HL-60/S4 treated with phorbol 12-myristate 13-acetate at 8.2 ng/mL for 4 days and 3 days (cell line): ENCODE data around the gene PRTN3.

Experiments used
- in situ Hi-C: fragments of 300-500 bp; cut with MboI; formaldehyde crosslinking; loops from 2 replicates; pipeline ENCODE4 v1.15.0; 2022; ENCODE audit warnings: low sequenced_read_pairs

The PRTN3 gene, protein sequence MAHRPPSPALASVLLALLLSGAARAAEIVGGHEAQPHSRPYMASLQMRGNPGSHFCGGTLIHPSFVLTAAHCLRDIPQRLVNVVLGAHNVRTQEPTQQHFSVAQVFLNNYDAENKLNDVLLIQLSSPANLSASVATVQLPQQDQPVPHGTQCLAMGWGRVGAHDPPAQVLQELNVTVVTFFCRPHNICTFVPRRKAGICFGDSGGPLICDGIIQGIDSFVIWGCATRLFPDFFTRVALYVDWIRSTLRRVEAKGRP

DNA sequence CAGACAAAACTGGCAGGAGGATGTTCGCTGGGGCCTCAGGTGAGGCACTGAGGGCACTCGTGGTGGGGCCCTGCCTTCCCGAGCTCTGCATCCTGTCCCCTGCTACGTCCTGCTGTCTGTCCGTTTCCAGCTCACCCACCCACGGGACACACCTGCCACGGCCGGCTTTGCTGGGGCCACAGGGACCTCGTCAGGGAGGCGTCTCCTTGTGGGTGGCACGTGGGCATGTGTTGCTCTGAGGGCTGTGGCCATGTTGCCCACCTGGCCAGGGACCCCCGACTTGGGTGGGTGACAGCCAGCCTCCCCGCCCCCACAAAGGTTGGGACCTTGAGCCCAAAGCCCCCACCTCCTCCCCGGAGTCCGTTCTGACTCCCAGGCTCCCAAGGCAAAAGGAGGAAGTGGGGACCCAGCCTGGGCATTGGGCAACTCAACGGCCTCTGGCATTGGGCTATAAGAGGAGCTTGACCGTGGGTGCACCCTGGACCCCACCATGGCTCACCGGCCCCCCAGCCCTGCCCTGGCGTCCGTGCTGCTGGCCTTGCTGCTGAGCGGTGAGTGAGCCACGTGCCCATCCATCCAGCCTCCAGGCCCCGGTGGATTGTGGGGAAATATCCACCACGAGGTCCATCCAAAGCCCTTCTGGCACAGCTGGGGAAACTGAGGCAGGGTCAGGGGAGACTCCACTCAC is at the start of gene PRTN3:
TSS of gene PRTN3 (plus strand) at position 481 of the 688 bp plus-strand sequence. CDS start at position 491, 10 bp downstream.
- in situ Hi-C loops, result no loop called here

DNA sequence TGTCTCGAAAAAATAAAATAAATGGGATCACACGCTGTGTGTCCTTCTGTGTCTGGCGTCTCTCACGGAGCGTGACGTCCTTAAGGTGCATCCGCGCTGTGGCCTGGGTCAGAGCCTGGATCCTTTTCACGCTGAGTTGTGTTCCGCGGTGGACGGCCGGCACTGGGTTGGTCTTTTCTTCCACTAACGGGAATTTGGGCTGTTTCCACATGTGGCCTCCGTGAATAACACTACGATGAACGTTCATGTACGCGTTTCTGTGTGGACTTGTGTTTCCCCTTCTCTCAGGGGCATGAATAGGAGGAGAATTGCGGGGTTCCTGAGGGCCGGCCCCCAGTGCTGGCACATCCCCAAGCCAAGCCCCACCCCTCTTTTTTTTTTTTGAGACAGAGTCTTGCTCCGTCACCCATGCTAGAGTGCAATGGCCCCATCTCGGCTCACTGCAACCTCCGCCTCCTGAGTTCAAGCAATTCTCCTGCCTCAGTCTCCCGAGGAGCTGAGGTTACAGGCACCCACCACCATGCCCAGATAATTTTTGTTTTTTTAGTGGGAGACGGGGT is 49.7 kb upstream of the PRTN3 start:
- in situ Hi-C loops, result no loop called here

DNA sequence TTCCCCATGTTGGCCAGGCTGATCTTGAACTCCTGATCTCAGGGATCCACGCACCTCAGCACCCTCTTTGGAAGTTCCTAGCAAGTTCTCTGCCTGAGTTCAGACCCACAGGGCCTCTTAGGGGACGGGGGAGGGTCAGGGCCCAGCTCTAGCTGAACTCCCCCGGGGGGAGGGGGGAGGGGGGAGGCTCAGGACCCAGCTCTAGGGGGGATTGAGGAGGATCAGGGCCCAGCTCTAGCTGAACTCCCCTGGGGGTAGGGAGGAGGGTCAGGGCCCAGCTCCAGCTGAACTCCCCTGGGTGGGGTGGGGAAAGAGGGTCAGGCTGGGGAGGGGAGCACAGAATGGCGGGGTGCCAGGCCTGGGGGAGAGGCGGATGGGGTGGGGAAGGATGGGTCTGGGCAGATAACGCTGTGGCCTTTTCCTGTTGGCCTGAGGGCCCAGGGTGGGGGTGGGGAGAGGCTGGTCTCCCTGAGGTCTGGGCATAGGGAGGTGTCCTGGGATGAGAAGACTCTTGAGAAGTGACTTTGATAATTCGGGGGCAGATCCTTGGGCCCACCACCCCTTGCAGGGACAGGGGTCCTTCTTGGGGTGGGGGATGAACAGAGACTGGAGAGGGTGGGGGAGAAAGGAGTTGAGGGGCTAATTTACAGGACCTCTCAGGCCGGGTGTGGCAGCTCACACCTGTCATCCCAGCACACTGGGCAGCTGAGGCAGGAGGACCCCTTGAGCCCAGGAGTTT is 49.1 kb upstream of the PRTN3 start:
- in situ Hi-C loops, result no loop called here

DNA sequence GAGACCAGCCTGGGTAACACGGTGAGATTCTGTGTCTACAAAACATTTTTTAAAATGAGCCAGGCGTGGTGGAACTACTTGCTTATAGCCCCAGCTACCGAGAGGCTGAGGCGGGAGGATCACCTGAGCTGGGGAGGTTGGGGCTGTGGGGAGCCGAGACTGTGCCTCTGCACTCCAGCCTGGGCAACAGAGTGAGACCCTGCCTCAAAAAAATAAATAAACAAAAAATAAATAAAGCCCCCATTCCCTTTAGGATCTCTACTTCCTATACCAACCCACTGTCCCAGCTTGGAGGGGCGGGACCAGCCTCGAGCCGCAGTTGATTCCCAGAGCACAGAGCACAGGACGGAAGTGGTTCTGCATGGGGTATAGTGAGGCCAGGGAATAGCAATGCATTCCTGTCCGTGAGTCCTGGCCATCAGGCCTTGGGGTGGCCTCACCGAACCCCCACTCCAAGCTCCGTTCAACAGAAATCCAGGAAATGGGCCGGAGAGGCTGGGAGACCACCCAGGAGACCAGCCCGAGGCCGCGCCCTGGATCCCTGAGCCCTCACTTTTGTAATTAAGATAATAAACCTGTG is 48.4 kb upstream of the PRTN3 start:
- in situ Hi-C loops, result no loop called here

DNA sequence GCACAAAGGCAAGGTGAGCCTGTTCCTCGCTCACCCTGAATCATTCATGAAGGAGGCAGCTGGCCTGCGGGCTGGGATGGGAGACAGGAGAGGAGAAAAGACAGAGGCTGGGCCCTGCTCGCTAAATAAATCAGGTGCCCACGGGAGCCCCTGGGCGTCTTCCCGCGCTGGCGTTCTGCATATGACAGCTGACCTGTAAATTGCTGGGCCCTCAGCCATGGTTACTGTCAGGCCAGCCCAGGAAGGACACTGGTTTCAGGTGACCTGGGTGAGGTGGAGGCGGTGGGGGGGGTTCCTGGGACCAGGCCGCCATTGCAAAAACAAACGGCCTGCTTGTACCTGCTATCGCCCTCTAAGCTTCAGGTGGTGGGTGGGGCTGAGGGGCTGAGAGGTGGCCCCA is 47.0 kb upstream of the PRTN3 start:
- in situ Hi-C loops, result no loop called here

DNA sequence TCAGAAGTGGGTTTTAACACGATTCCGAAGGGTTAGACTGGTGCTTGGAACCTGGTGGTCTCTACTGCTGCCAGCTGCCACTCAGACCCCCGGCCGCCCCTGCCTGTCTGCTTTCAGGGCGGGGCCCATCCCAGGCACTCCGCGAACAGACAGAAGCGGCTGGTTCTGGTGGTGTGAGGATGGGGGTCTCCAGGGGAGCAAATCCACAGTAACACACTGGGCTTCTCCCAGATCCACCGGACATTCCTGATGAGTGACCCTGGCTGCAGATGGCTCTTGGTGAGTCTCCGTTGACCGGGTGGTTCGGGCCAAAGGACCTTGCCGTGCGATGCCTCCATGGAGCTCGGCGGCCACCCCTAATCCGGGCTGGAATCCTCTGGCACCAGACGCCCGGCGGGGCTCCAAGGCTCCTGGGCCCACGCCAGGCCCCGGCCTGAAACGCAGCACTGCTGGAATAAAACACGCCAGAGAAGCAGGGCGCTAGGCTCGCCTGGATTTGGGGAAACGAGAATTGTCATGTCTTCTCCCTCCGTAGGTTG is 45.7 kb upstream of the PRTN3 start:
- in situ Hi-C loops, result no loop called here

DNA sequence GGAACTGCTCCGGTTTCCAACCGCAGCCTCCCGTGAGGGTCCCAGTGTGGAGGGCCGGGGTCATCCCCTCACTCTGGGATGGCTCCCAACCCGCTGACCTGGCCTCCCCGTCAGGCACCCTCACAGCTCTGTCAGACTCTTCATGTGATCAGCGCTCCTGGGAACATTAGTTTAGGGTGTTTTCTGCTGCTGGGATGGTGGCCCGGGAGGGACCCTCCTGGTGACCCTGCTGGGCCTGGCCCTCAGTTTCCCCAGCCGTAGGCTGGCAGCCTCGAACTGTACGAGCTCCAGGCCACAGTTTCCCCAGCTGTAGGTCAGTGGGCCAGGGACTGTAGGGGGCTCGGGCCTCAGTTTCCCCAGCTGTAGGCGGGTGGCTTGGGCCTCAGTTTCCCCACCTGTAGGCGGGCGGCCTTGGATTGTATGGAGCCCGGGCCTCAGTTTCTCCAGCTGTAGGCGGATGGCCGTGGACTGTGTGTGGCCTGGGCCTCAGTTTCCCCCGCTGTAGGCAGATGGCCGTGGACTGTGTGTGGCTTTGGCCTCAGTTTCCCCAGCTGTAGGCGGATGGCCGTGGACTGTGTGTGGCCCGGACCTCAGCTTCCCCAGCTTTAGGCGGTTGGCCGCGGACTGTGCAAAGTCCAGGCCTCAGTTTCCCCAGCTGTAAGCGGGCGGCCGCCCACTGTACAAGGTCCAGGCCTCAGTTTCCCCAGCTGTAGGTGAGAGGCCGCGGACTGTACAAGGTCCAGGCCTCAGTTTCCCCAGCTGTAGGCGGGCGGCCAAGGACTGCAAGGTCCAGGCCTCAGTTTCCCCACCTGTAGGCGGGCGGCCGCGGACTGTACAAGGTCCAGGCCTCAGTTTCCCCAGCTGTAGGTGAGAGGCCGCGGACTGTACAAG is 44.9 kb upstream of the PRTN3 start:
- in situ Hi-C loops, result no loop called here

DNA sequence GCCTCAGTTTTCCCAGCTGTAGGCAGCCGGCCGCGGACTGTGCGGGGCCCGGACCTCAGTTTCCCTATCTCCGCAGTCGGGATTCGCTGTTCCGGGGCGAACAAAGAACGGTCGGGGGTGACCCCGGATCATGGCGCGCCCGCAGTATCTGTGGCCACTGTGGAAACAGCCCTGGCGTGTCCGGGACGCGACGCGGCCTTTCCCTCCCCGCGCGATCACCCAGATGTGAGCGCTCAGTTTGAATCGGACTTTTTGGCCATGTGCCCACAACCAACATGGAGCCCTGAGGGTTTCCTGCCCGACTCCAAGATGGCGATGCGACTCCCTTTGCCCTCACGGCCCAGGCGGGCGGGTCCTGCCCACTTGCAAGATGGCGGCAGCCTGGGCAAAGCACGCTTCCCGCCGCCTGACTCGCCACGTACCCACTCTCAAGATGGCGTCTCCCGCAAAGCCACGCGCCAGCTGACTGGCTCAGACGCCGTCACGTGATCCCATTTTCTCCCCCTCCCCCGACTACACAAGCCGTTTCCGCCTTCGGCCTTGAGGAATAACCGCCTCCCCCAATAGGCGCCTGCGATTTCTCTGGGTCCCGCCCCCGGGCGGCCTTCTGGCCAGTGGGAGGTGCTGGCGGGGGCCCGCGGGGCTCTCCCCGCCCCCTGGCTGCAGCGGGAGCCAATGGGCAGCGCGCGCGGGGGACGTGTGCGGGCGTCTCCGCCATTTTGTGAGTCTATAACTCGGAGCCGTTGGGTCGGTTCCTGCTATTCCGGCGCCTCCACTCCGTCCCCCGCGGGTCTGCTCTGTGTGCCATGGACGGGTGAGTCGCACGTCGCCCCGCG is 43.9 kb upstream of the PRTN3 start, which contains the start of gene PTBP1:
TSS of gene PTBP1 (plus strand) at position 761 of the 836 bp plus-strand sequence. CDS start at position 807, 46 bp downstream.
- in situ Hi-C loops, result no loop called here

DNA sequence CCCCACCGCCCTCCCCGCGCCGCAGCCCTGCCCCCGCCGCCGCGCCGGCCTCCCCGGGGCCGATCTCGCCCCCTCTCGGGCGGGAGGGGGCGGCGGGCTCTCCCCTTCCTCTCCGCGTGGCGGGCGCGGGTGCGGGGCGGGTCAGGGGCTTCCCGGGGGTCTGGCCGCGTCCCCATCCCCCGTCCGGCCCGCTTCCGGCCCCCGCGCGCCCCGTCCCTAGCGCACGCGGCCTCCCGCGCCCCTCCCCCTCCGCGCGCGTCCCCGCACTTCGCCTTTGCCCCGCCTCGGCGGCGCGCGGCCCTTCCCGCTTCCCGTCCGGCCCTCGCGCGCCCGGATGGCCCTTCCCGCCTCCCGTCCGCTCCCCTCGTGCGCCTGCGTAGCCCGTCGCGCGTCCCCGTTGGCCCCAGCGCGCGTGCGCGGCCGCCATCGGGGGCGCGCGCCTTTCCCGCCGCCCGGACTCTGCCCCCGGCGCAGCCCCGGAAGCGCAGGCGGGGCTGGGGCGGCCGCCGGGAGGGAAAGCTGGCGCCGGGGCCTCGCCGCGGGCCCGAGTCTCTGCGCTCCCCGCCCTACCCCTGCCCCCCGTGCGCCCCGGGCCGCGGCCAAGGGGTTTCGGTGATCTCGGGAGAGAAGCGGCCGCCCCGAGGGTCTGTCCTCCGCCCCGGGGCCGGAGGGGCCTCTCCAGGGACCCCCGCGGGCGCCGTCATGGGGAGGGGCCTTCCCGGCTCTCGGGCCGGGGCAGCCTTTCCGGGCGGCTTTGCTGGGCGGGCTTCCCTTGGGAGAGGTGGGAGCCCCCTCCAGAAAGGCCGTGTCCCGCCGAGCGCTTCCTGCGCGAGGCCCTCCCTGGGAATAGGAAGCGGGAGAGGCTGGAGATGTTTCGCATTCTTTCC is 43.0 kb upstream of the PRTN3 start:
- in situ Hi-C loops, result no loop called here

DNA sequence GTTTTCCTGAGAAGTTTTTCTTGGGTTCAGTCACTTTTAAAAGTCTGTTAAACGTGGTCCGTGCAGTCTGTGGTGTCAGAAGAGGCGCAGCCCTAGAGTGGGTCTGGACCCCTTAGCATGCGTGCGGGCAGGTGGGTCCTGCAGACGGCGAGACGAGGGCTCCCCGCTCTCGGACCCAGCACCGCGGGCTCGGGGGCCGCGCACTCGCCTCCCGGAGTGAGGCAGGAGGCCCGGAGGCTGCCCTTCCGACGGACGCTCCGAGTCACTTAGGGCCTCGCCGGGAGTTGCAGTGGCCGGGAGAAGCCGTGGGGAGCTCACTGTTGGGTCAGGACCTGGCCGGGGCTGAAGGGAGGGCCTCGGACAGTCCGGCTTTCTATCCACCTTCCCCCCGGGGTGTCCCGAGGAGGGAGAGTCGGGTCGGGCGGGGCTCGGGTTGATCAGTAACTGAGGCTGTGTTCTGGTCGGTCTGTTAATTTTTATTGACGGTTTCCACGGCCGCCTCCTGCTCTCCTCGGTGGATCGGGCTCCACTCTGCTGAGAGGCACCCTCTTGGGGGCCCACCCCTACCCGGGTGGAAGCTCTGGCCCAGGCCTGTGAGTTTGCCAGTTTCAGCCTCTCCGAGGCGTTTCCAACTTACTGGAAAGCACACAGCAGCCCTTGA is 42.3 kb upstream of the PRTN3 start:
- in situ Hi-C loops, result no loop called here

DNA sequence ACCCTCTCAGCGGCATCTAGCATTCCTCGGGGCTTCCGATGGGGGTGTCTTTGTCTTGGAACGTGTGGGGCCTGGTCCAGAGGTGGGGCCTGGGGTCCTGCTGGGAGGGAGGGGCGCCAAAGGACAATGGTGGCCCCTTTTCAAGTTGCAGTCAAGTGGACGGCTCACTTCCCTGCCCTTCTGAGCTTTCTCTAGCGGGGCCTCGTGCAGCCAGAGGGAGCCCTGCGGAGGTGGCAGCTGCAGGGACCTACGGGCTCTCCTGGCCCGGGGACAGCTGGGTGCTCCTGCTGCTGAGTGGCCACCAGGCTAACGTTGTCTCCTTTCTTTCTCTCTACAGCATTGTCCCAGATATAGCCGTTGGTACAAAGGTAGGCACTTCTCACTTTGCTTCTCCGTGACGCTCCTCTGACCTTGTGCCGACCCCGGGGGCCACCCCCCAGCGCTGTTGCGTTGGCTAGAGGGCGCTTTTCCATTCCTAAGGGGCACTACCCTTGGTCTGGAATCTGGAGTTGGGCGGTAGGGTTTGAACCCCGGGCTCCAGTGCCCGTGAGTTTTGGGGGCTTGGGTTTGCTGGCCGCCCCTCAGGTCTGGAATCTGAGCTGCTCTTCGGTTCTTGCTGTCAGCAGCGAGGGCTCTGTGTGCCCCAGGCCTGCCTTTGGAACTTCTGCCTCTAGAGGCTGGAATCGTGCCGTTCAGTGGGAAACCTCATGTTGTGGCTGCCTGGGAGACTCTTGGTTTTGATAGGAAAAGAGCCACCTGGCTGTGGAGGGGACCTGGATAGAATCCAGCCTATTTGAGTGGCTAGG is 41.5 kb upstream of the PRTN3 start:
- in situ Hi-C loops, result no loop called here

DNA sequence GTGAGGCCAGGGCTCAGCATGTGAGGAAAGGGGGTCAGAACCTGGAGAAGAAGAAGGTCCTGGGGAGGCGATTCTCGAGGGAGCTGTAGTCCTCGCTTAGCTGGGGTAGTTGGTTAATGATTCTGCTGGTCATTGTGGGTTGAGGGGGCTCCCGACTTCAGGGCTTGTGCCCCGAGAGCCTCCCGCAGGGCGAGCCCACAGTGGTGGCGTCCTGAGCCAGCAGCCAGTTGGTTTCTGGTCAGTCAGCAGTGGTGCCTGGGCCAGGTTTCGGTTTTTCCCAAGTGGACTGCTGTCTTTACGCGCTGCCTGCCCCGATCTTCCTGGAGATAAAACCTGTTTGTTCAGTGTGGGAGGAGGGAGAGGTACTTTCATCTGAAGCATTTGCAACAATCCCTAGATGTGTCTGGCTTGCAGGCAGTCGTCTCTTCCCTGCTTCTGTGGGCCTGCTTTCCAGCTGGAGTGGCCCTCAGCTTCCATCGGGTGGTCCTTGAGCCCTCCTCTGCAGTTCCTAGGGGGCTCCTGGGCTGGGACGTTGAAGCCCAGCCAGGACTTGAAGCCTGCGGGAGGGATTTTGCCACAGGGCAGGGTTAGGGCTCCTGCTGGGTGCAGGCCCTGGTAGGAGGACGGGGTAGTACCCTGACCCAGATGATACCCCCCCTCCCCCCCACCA is 40.3 kb upstream of the PRTN3 start:
- in situ Hi-C loops, result no loop called here

DNA sequence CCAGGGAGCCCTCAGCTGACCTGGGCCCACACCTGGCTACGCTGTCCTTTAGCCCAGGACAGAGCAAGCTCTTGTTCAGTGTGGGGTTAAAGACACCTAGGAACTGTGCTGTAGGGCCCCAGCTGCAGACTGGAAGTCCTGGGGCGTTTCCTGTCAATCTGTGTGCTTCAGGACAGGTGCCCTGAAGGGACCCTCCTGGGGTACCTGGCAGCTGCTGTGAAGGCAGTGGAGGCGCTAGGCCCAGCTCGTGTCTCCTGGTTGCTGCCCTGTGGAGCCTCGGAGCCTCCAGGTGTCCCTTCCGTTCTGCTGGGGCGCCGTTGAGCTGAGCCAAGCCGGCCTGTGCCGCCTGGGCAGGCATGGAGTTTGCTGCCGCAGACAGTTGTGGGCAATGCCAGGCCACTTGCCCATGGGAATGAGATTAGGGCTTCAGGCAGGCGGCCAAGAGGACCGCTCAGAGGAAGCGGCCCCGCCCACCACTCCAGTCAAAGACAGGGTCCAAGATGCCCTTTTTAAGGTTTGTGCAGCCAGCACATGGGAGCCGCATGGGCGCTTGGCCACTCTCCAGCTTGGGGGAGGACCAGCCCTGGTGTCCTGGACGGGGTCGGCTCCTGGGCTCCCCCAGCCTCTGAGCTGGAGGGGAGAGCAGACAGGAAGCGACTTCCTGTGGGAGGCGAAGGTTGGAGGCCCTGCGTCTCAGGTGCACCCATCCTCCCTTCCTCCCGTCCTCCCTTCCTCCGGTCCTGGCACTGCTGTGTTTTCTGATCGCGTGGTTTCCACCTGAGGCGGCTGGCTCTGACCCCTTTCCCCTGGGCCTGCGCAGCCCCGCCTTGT is 39.6 kb upstream of the PRTN3 start:
- in situ Hi-C loops, result no loop called here

DNA sequence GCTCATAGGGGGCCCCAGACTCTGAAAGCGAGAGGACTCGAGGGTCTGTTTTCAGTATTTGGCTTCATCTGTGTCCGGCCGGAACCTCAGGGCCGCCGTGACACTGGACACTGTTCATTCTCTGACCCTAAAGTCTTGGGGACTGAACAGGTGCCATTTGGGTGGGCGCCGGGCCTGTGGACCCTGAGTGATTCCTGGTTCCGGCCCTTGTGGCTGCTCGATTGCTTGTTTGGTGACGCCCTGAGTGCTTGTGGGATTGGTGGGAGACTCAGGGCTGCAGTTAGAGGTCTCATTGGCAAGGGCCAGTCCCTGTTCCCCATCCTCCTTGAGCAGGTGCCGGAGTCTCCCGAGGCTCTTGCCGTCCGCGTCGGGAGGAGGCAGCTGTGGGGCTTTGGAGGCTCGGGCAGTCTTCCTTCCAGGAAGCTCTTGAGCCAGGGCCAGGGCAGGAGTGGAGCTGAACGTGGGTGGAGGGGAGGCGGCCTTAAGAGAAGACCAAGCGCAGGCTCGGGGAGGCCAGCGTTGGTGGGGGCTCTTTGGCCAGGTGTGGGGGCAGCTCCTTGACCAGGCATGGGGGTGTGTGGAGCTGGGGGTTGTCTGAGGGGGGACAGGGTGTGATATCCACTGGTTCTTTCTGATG is 38.8 kb upstream of the PRTN3 start:
- in situ Hi-C loops, result no loop called here
